CD4-positive, alpha-beta memory T cell (primary cell): Measurements from ENCODE around the gene CELF1. TPM values are rescaled to one million over a fixed set of nuclear protein-coding genes. Genes with fewer than 3 reads are reported as not detected.

ENCODE experiments used
- CTCF ChIA-PET: fragments of 350-600 bp; sonication (Branson Sonifier 250); formaldehyde crosslinking; loops from one replicate; lab custom pipeline; 2021; ENCODE audit warnings: inconsistent platforms; ENCODE audit not compliant: partially characterized antibody; lab: Charles Lee
- POLR2A ChIA-PET: fragments of 350-600 bp; sonication (Branson Sonifier 250); formaldehyde crosslinking; loops from one replicate; lab custom pipeline; 2021; ENCODE audit not compliant: partially characterized antibody; lab: Charles Lee
- DNase-seq, 5 donors: peaks; one replicate each; pipeline versions ENCODE4 v3.0.0 to v3.0.0-alpha.2; 2020 to 2022; ENCODE audit warnings: mixed read lengths in 1 of 5
- H3K27ac ChIP-seq: one replicate; pipeline ENCODE4 v1.7.0; 2013; ENCODE audit warnings: low read depth, low read length
- H3K27me3 ChIP-seq: 2 replicates; pipeline ENCODE4 v1.7.0; 2013; ENCODE audit warnings: mild to moderate bottlenecking, low read length, moderate library complexity; ENCODE audit not compliant: insufficient read depth
- H3K36me3 ChIP-seq: 2 replicates; pipeline ENCODE4 v1.7.0; 2013; ENCODE audit warnings: mild to moderate bottlenecking, low read length, moderate library complexity; ENCODE audit not compliant: insufficient read depth
- H3K4me1 ChIP-seq: 2 replicates; pipeline ENCODE4 v1.7.0; 2013; ENCODE audit warnings: mild to moderate bottlenecking, low read length, moderate library complexity; ENCODE audit not compliant: insufficient read depth
- H3K4me3 ChIP-seq, 2 donors: one replicate each; pipeline ENCODE4 v1.7.0; 2013; ENCODE audit warnings: low read length in 2 of 2, mild to moderate bottlenecking in 1 of 2
- H3K9me3 ChIP-seq, 2 donors: one replicate each; pipeline ENCODE4 v1.7.0; 2013; ENCODE audit warnings: low read length in 2 of 2, control low read depth in 1 of 2; ENCODE audit not compliant: control insufficient read depth in 1 of 2
- H3K27ac Mint-ChIP-seq, 7 donors: one replicate each; pipeline ENCODE4 v1.8.0; 2020 to 2021; ENCODE audit warnings: mixed read lengths in 7 of 7, mild to moderate bottlenecking in 6 of 7, inconsistent platforms in 3 of 7, moderate library complexity in 3 of 7
- H3K27me3 Mint-ChIP-seq, 2 donors: one replicate each; pipeline ENCODE4 v1.8.0; 2020 to 2021; ENCODE audit warnings: mixed read lengths in 2 of 2
- H3K36me3 Mint-ChIP-seq, 2 donors: one replicate each; pipeline ENCODE4 v1.8.0; 2020 to 2021; ENCODE audit warnings: mixed read lengths in 2 of 2, inconsistent platforms in 1 of 2, mild to moderate bottlenecking in 1 of 2
- H3K4me1 Mint-ChIP-seq, 4 donors: one replicate each; pipeline ENCODE4 v1.8.0; 2020 to 2021; ENCODE audit warnings: mixed read lengths in 4 of 4, mild to moderate bottlenecking in 1 of 4
- H3K4me3 Mint-ChIP-seq, 8 donors: one replicate each; pipeline ENCODE4 v1.8.0; 2020 to 2021; ENCODE audit warnings: mixed read lengths in 8 of 8, mild to moderate bottlenecking in 7 of 8, moderate library complexity in 6 of 8, inconsistent platforms in 3 of 8
- H3K9me3 Mint-ChIP-seq, 8 donors: one replicate each; pipeline ENCODE4 v1.8.0; 2020 to 2021; ENCODE audit warnings: mixed read lengths in 8 of 8, mild to moderate bottlenecking in 5 of 8, inconsistent platforms in 3 of 8, moderate library complexity in 1 of 8
- intact Hi-C: fragments of 100-400 bp; cut with micrococcal nuclease; formaldehyde crosslinking; loops from one replicate; pipeline ENCODE4 v1.15.1; 2023
- polyA plus RNA-seq, 2 donors: library from polyadenylated mRNA; unstranded; fragments of 300-500 nt; fragmentation: Illumina TruSeq; gene quantifications; one replicate each; pipeline ENCODE4 v1.2.3, GENCODE V29; 2021
- total RNA-seq, 2 experiments: library from RNA; stranded (reverse); gene quantifications; one replicate each; pipeline ENCODE4 v1.2.3, GENCODE V29; 2021

Gene CELF1
- total and polyA plus RNA-seq, 4 experiments from 2014 or later: 45.6 to 149 (median 110) TPM

GRCh38 chr11:47507563-47508239 is 45.2 kb downstream of the CELF1 start:
- intact Hi-C loops: no loop called here
- DNase-seq: no peak
- Mint-ChIP-seq H3K27ac (peak overlapping the region; percentile 63 to 91 (median 83)), H3K27me3 (no peaks in the 10 kb centered on the region), H3K9me3 (no peaks in the 10 kb centered on the region), H3K4me1 (peaks cover 51 to 86% (median 67%) of the 10 kb centered on the region in 4 donors), H3K4me3 (peak overlapping the region in 4 of 8 donors; percentile 46 to 78 (median 63)), H3K36me3 (peaks cover 0 to 32% of the 10 kb centered on the region in 2 donors)
- H3K27me3 ChIP-seq: no peaks in the 10 kb centered on the region
- peak overlapping the region; percentile 6 for H3K27ac ChIP-seq
- H3K9me3 ChIP-seq: no peaks in the 10 kb centered on the region
- H3K4me3 ChIP-seq: no peak overlapping the region
- peaks cover 3% of the 10 kb centered on the region for H3K36me3 ChIP-seq
- POLR2A ChIA-PET: interaction anchor here (1.7 to 2.1 kb wide), 2 partner anchors 10 to 44 kb away, joined by 4 to 9 read pairs; no protein-coding TSS in a partner anchor
- peaks cover 79% of the 10 kb centered on the region for H3K4me1 ChIP-seq
- CTCF ChIA-PET: interaction anchor here (1.1 kb wide), 1 partner anchor 46 kb away, joined by 3 read pairs; no protein-coding TSS in a partner anchor

GRCh38 chr11:47506795-47507562 is 46.0 kb downstream of the CELF1 start:
- Histone ChIP-seq H3K36me3 (peaks cover 3% of the 10 kb centered on the region), H3K4me3 (no peak overlapping the region), H3K9me3 (no peaks in the 10 kb centered on the region), H3K27me3 (no peaks in the 10 kb centered on the region), H3K27ac (no peak overlapping the region), H3K4me1 (peaks cover 72% of the 10 kb centered on the region)
- Mint-ChIP-seq H3K9me3 (no peaks in the 10 kb centered on the region), H3K27me3 (no peaks in the 10 kb centered on the region), H3K4me3 (peak overlapping the region in 5 of 8 donors; percentile 29 to 76 (median 49)), H3K4me1 (peaks cover 56 to 89% (median 66%) of the 10 kb centered on the region in 4 donors), H3K27ac (peak overlapping the region in 6 of 7 donors; percentile 63 to 83 (median 73)), H3K36me3 (peaks cover 0 to 37% of the 10 kb centered on the region in 2 donors)
- POLR2A ChIA-PET: interaction anchor here (1.7 to 2.1 kb wide), 2 partner anchors 9 to 45 kb away, joined by 4 to 9 read pairs; no protein-coding TSS in a partner anchor
- no peak for DNase-seq
- CTCF ChIA-PET: interaction anchor here (0.7 to 1.7 kb wide), 5 partner anchors 11 to 347 kb away, joined by 3 to 4 read pairs (median 3); no protein-coding TSS in a partner anchor
- intact Hi-C loops: no loop called here

- peaks cover 52 to 85% (median 62%) of the 10 kb centered on the region in 4 donors for H3K4me1 Mint-ChIP-seq
- Histone ChIP-seq H3K27me3 (no peaks in the 10 kb centered on the region), H3K4me1 (peaks cover 71% of the 10 kb centered on the region), H3K9me3 (no peaks in the 10 kb centered on the region), H3K27ac (no peak overlapping the region), H3K36me3 (peaks cover 3% of the 10 kb centered on the region), H3K4me3 (no peak overlapping the region)
- DNase-seq: no peak
- ChIA-PET POLR2A (interaction anchor here (1.7 to 2.1 kb wide), 2 partner anchors 8 to 46 kb away, joined by 4 to 9 read pairs; no protein-coding TSS in a partner anchor), CTCF (interaction anchor here (0.8 to 1.7 kb wide), 4 partner anchors 12 to 348 kb away, joined by 3 to 4 read pairs (median 3); no protein-coding TSS in a partner anchor)
- peak overlapping the region in 5 of 7 donors; percentile 2 to 78 (median 57) for H3K27ac Mint-ChIP-seq
- peaks cover 0 to 38% of the 10 kb centered on the region in 2 donors for H3K36me3 Mint-ChIP-seq
- no peaks in the 10 kb centered on the region for H3K27me3 Mint-ChIP-seq
- intact Hi-C loops: no loop called here
- H3K4me3 Mint-ChIP-seq: peak overlapping the region in 1 of 8 donors; percentile 7
- no peaks in the 10 kb centered on the region for H3K9me3 Mint-ChIP-seq
Observed at GRCh38 chr11:47506373-47506772, 46.6 kb downstream of the CELF1 start.

GRCh38 chr11:47504910-47505309 is 48.0 kb downstream of the CELF1 start:
- H3K36me3 Mint-ChIP-seq: peaks cover 5 to 44% of the 10 kb centered on the region in 2 donors
- H3K36me3 ChIP-seq: peaks cover 3% of the 10 kb centered on the region
- H3K4me3 ChIP-seq: no peak overlapping the region
- peak overlapping the region in 1 of 8 donors; percentile 49 for H3K4me3 Mint-ChIP-seq
- H3K9me3 ChIP-seq: no peaks in the 10 kb centered on the region
- POLR2A ChIA-PET: interaction anchor here (0.6 kb wide), 1 partner anchor 1055 kb away, joined by 3 read pairs; no protein-coding TSS in a partner anchor
- CTCF ChIA-PET: interaction anchor here (0.7 to 1.7 kb wide), 2 partner anchors 349 to 698 kb away, joined by 3 read pairs; no protein-coding TSS in a partner anchor
- H3K9me3 Mint-ChIP-seq: no peaks in the 10 kb centered on the region
- H3K27ac Mint-ChIP-seq: peak overlapping the region in 4 of 7 donors; percentile 43 to 83 (median 64)
- intact Hi-C loops: no loop called here
- peaks cover 54 to 83% (median 62%) of the 10 kb centered on the region in 4 donors for H3K4me1 Mint-ChIP-seq
- DNase-seq: no peak
- peaks cover 59% of the 10 kb centered on the region for H3K4me1 ChIP-seq
- H3K27me3 ChIP-seq: no peaks in the 10 kb centered on the region
- H3K27me3 Mint-ChIP-seq: no peaks in the 10 kb centered on the region
- no peak overlapping the region for H3K27ac ChIP-seq

GRCh38 chr11:47503227-47503626 is 49.7 kb downstream of the CELF1 start:
- peaks cover 3% of the 10 kb centered on the region for H3K36me3 ChIP-seq
- H3K9me3 ChIP-seq: no peaks in the 10 kb centered on the region
- intact Hi-C loops: no loop called here
- no peak for DNase-seq
- H3K4me3 ChIP-seq: no peak overlapping the region
- POLR2A ChIA-PET: no interaction called here
- Mint-ChIP-seq H3K27ac (peak overlapping the region in 5 of 7 donors; percentile 49 to 79 (median 71)), H3K36me3 (peaks cover 5 to 47% of the 10 kb centered on the region in 2 donors), H3K4me3 (no peak overlapping the region), H3K27me3 (no peaks in the 10 kb centered on the region), H3K9me3 (no peaks in the 10 kb centered on the region), H3K4me1 (peaks cover 52 to 79% (median 58%) of the 10 kb centered on the region in 4 donors)
- H3K4me1 ChIP-seq: peaks cover 55% of the 10 kb centered on the region
- CTCF ChIA-PET: interaction anchor here (1.0 kb wide), 1 partner anchor 49 kb away, joined by 3 read pairs; no protein-coding TSS in a partner anchor
- no peaks in the 10 kb centered on the region for H3K27me3 ChIP-seq
- H3K27ac ChIP-seq: no peak overlapping the region

- Histone ChIP-seq H3K4me3 (no peak overlapping the region), H3K27me3 (no peaks in the 10 kb centered on the region), H3K4me1 (peaks cover 54% of the 10 kb centered on the region), H3K36me3 (peaks cover 3% of the 10 kb centered on the region), H3K27ac (no peak overlapping the region), H3K9me3 (no peaks in the 10 kb centered on the region)
- Mint-ChIP-seq H3K36me3 (peaks cover 5 to 51% of the 10 kb centered on the region in 2 donors), H3K27me3 (no peaks in the 10 kb centered on the region), H3K4me1 (peaks cover 48 to 79% (median 55%) of the 10 kb centered on the region in 4 donors), H3K4me3 (peak overlapping the region in 1 of 8 donors; percentile 62), H3K27ac (peak overlapping the region in 5 of 7 donors; percentile 49 to 79 (median 71)), H3K9me3 (no peaks in the 10 kb centered on the region)
- POLR2A ChIA-PET: no interaction called here
- intact Hi-C loops: no loop called here
- CTCF ChIA-PET: no interaction called here
- no peak for DNase-seq
Observed at GRCh38 chr11:47502767-47503166, 50.2 kb downstream of the CELF1 start.
